Astrocyte (in vitro differentiated cells and primary cell): ENCODE measurements around the gene WDR59.

Experiments
- CTCF ChIP-seq: IDR thresholded peaks from 2 replicates; pipeline ENCODE4 v1.5.1; 2011; ENCODE audit warnings: low read depth, mild to moderate bottlenecking, inconsistent platforms, low read length, moderate library complexity; ENCODE audit not compliant: insufficient read depth
- EZH2 ChIP-seq: IDR thresholded peaks from 2 replicates; pipeline ENCODE4 v1.6.1; 2012; ENCODE audit warnings: mild to moderate bottlenecking, low read length, inconsistent platforms; ENCODE audit not compliant: insufficient read depth

- no peak for TF ChIP-seq CTCF
- TF ChIP-seq EZH2, result no peak
Measured at GRCh38 chr16:75000481-75001081, 15.7 kb upstream of the WDR59 start.
